GM13977 (cell line): ENCODE results near the gene SERPINA1.
"Not testable (repeated sequence)": the region's sequence is repeated elsewhere in the genome, so short reads cannot be mapped to it uniquely, and the experiment has no call there.

Source experiments
- DNase-seq: peaks from one replicate; pipeline ENCODE4 v3.0.0; 2012; ENCODE audit warnings: low spot score
- CTCF ChIP-seq: IDR thresholded peaks from 2 replicates; pipeline ENCODE4 v1.5.1; 2012; ENCODE audit warnings: mild to moderate bottlenecking, control low read depth; ENCODE audit not compliant: insufficient read depth; ENCODE audit errors: extremely low read depth, missing control alignments
- in situ Hi-C: fragments of 300-500 bp; cut with MboI; formaldehyde crosslinking; loops from one replicate; pipeline ENCODE4 v1.12.0; 2022; ENCODE audit warnings: low sequenced_read_pairs, low pct_unique_long_range_greater_than_20kb, mixed read lengths, inconsistent platforms; ENCODE audit not compliant: unreplicated experiment

SERPINA1 gene

GRCh38 chr14:94375552-94376107 lies 12.8 kb downstream of the SERPINA1 start:
- in situ Hi-C loops = no loop called here
- no peak for DNase-seq
- no peak for TF ChIP-seq CTCF

GRCh38 chr14:94374749-94375260 lies 13.6 kb downstream of the SERPINA1 start:
- in situ Hi-C loops = no loop called here
- no peak for DNase-seq
- TF ChIP-seq CTCF = no peak

GRCh38 chr14:94374116-94374515 lies 14.3 kb downstream of the SERPINA1 start:
- no peak for DNase-seq
- no peak for TF ChIP-seq CTCF
- in situ Hi-C loops = no loop called here

- no peak for TF ChIP-seq CTCF
- no peak for DNase-seq
- in situ Hi-C loops = no loop called here
These were observed 14.7 kb downstream of the SERPINA1 start for GRCh38 chr14:94373708-94374107.

GRCh38 chr14:94372021-94372605 lies 16.3 kb downstream of the SERPINA1 start:
- in situ Hi-C loops = no loop called here
- DNase-seq = no peak
- no peak for TF ChIP-seq CTCF

- in situ Hi-C loops = no loop called here
- no peak for TF ChIP-seq CTCF
- no peak for DNase-seq
These were observed 17.9 kb downstream of the SERPINA1 start for GRCh38 chr14:94370524-94370910.

GRCh38 chr14:94369766-94370523 lies 18.5 kb downstream of the SERPINA1 start:
- in situ Hi-C loops, DNase-seq: not testable (repeated sequence)
